Common myeloid progenitor, CD34-positive (primary cell): ENCODE measurements around the gene FGD2.

Experiments used
- CTCF ChIA-PET: fragments of 350-600 bp; sonication (Branson Sonifier 250); formaldehyde crosslinking; loops from one replicate; lab custom pipeline; 2021; ENCODE audit warnings: antibody characterized with exemption; lab: Charles Lee
- POLR2A ChIA-PET: fragments of 350-600 bp; sonication (Branson Sonifier 250); formaldehyde crosslinking; loops from one replicate; lab custom pipeline; 2021; ENCODE audit warnings: antibody characterized with exemption; lab: Charles Lee
- DNase-seq, 3 donors: peaks; one replicate each; pipeline versions ENCODE4 v3.0.0 to v3.0.0-alpha.2; 2013
- H3K27ac ChIP-seq, 2 experiments: 1 replicate in 1 of 2; 2 replicates in 1 of 2; pipeline ENCODE4 v1.7.0; 2013; ENCODE audit warnings: inconsistent platforms in 2 of 2, low read length in 2 of 2, mild to moderate bottlenecking in 2 of 2, low read depth in 1 of 2, moderate library complexity in 1 of 2; ENCODE audit not compliant: severe bottlenecking in 2 of 2, insufficient read depth in 1 of 2, poor library complexity in 1 of 2
- H3K27me3 ChIP-seq, 5 experiments: replicated peaks in 2 of 5; 1 replicate in 3 of 5; 2 replicates in 2 of 5; pipeline versions ENCODE4 v1.6.1 to v1.7.0; 2013; ENCODE audit warnings: low read length in 4 of 5, mild to moderate bottlenecking in 2 of 5, moderate library complexity in 2 of 5, inconsistent platforms in 1 of 5; ENCODE audit not compliant: insufficient read depth in 5 of 5, control insufficient read depth in 4 of 5
- H3K36me3 ChIP-seq, 4 experiments: 1 replicate in 2 of 4; 2 replicates in 2 of 4; pipeline versions ENCODE4 v1.6.1 to v1.7.0; 2013; ENCODE audit warnings: low read length in 3 of 4, control low read depth in 1 of 4, mild to moderate bottlenecking in 1 of 4; ENCODE audit not compliant: control insufficient read depth in 4 of 4, insufficient read depth in 4 of 4
- H3K4me1 ChIP-seq, 4 experiments: 1 replicate in 3 of 4; 2 replicates in 1 of 4; pipeline versions ENCODE4 v1.6.1 to v1.7.1; 2013; ENCODE audit warnings: low read length in 3 of 4, mild to moderate bottlenecking in 3 of 4, control low read depth in 1 of 4, inconsistent platforms in 1 of 4, moderate library complexity in 1 of 4; ENCODE audit not compliant: control insufficient read depth in 4 of 4, insufficient read depth in 4 of 4; ENCODE audit errors: control extremely low read depth in 1 of 4
- H3K4me3 ChIP-seq, 7 experiments: 1 replicate in 4 of 7; 2 replicates in 3 of 7; pipeline versions ENCODE4 v1.5.1 to v1.7.0; 2013; ENCODE audit warnings: mild to moderate bottlenecking in 7 of 7, low read length in 6 of 7, moderate library complexity in 6 of 7, inconsistent platforms in 2 of 7, low read depth in 2 of 7, control low read depth in 1 of 7; ENCODE audit not compliant: insufficient read depth in 4 of 7, control insufficient read depth in 1 of 7; ENCODE audit errors: extremely low read depth in 1 of 7
- H3K9me3 ChIP-seq, 5 experiments: 1 replicate in 4 of 5; 2 replicates in 1 of 5; pipeline versions ENCODE4 v1.6.1 to v1.7.1; 2013; ENCODE audit warnings: low read length in 4 of 5, mild to moderate bottlenecking in 2 of 5, inconsistent platforms in 1 of 5, low read depth in 1 of 5, moderate library complexity in 1 of 5; ENCODE audit not compliant: control insufficient read depth in 4 of 5, insufficient read depth in 2 of 5; ENCODE audit errors: control extremely low read depth in 1 of 5
- WGBS: methylation state at CpG from one replicate; pipeline ENCODE4 v1.1.5; 2013; ENCODE audit not compliant: insufficient coverage; 5-methylcytosine and 5-hydroxymethylcytosine counted together

FGD2 gene

GRCh38 chr6:36967757-36968156 lies 37.7 kb upstream of the FGD2 start:
- no peak for DNase-seq
- ChIA-PET CTCF (interaction anchor here (2.3 kb wide), 1 partner anchor 13 kb away, joined by 10 read pairs; no protein-coding TSS in a partner anchor), POLR2A (no interaction called here)
- H3K27ac ChIP-seq: no peak overlapping the region
- H3K36me3 ChIP-seq: peaks cover 17 to 62% (median 52%) of the 10 kb centered on the region in 4 experiments
- H3K4me1 ChIP-seq: peaks cover 3 to 23% (median 22%) of the 10 kb centered on the region in 4 experiments
- no peak overlapping the region for H3K4me3 ChIP-seq
- WGBS: 100% methylated on average over 4 of the region's 4 CpGs
- no peaks in the 10 kb centered on the region for H3K9me3 ChIP-seq
- no peaks in the 10 kb centered on the region for H3K27me3 ChIP-seq

- WGBS: 95% methylated on average over 14 of the region's 16 CpGs
- H3K27ac ChIP-seq: no peak overlapping the region
These were observed 37.0 kb upstream of the FGD2 start for GRCh38 chr6:36968266-36968977.

GRCh38 chr6:36969240-36969691 lies 36.2 kb upstream of the FGD2 start:
- DNase-seq: no peak
- ChIA-PET POLR2A (no interaction called here), CTCF (interaction anchor here (1.5 to 4.8 kb wide), 2 partner anchors 11 kb away, joined by 3 to 21 read pairs; no protein-coding TSS in a partner anchor)
- no peak overlapping the region for H3K27ac ChIP-seq
- WGBS: 90% methylated on average over 10 of the region's 14 CpGs
- peaks cover 17 to 77% (median 60%) of the 10 kb centered on the region in 4 experiments for H3K36me3 ChIP-seq
- no peaks in the 10 kb centered on the region for H3K9me3 ChIP-seq
- H3K27me3 ChIP-seq: no peaks in the 10 kb centered on the region
- H3K4me3 ChIP-seq: no peak overlapping the region
- peaks cover 2 to 10% (median 9%) of the 10 kb centered on the region in 4 experiments for H3K4me1 ChIP-seq

More at GRCh38 chr6:36968266-36968977, 37.0 kb upstream of the FGD2 start:
- CTCF ChIA-PET: interaction anchor here (1.5 to 4.8 kb wide), 2 partner anchors 10 to 12 kb away, joined by 3 to 21 read pairs; no protein-coding TSS in a partner anchor
- Histone ChIP-seq H3K4me3 (no peak overlapping the region), H3K4me1 (peaks cover 3 to 18% (median 17%) of the 10 kb centered on the region in 4 experiments), H3K36me3 (peaks cover 17 to 69% (median 56%) of the 10 kb centered on the region in 4 experiments), H3K9me3 (no peaks in the 10 kb centered on the region), H3K27me3 (no peaks in the 10 kb centered on the region)
- DNase-seq: no peak
- POLR2A ChIA-PET: no interaction called here

GRCh38 chr6:36969988-36970891 lies 35.2 kb upstream of the FGD2 start:
- H3K4me3 ChIP-seq: no peak overlapping the region
- no peak for DNase-seq
- H3K27me3 ChIP-seq: no peaks in the 10 kb centered on the region
- H3K9me3 ChIP-seq: no peaks in the 10 kb centered on the region
- POLR2A ChIA-PET: no interaction called here
- H3K27ac ChIP-seq: no peak overlapping the region
- H3K4me1 ChIP-seq: no peaks in the 10 kb centered on the region
- 94% methylated on average over 14 of the region's 17 CpGs for WGBS
- CTCF ChIA-PET: interaction anchor here (1.4 to 4.8 kb wide), 3 partner anchors 10 to 85 kb away, joined by 3 to 21 read pairs (median 3); no protein-coding TSS in a partner anchor
- H3K36me3 ChIP-seq: peaks cover 21 to 87% (median 68%) of the 10 kb centered on the region in 4 experiments

GRCh38 chr6:36970892-36971842 lies 34.3 kb upstream of the FGD2 start:
- CTCF ChIA-PET: interaction anchor here (1.4 to 4.8 kb wide), 2 partner anchors 9 to 86 kb away, joined by 3 to 21 read pairs; no protein-coding TSS in a partner anchor
- POLR2A ChIA-PET: interaction anchor here (0.6 kb wide), 1 partner anchor 323 kb away, joined by 4 read pairs; no protein-coding TSS in a partner anchor
- DNase-seq: no peak
- Histone ChIP-seq H3K27ac (no peak overlapping the region), H3K4me3 (no peak overlapping the region), H3K27me3 (no peaks in the 10 kb centered on the region), H3K9me3 (no peaks in the 10 kb centered on the region), H3K4me1 (no peaks in the 10 kb centered on the region), H3K36me3 (peaks cover 23 to 96% (median 75%) of the 10 kb centered on the region in 4 experiments)
- WGBS: 96% methylated on average over 13 of the region's 17 CpGs
